Mononuclear cell (primary cell): Measurements from ENCODE around the gene HPX. TPM values are rescaled to one million over a fixed set of nuclear protein-coding genes. Genes with fewer than 3 reads are reported as not detected.
A peak's percentile ranks its signal among the peaks of the same experiment; 100 is the strongest.

Source experiments
- H3K27me3 ChIP-seq: 2 replicates; pipeline ENCODE4 v1.6.0; 2011; ENCODE audit warnings: low read length, control low read depth; ENCODE audit not compliant: insufficient read depth
- H3K4me1 ChIP-seq: 2 replicates; pipeline ENCODE4 v1.5.1; 2011; ENCODE audit warnings: mild to moderate bottlenecking, low read length, control low read depth; ENCODE audit not compliant: insufficient read depth
- H3K4me3 ChIP-seq: 2 replicates; pipeline ENCODE4 v1.5.1; 2011; ENCODE audit warnings: mild to moderate bottlenecking, low read length, moderate library complexity
- H3K9me3 ChIP-seq: 2 replicates; pipeline ENCODE4 v1.5.1; 2011; ENCODE audit warnings: low read depth, mild to moderate bottlenecking, control low read depth, low read length
- total RNA-seq: library from RNA; depleted of rRNA; stranded (reverse); fragments of >200 nt; gene quantifications from one replicate; pipeline ENCODE4 v1.2.3, GENCODE V29; 2012

HPX gene
- total RNA-seq, 1 donor, result 0.31 TPM

DNA sequence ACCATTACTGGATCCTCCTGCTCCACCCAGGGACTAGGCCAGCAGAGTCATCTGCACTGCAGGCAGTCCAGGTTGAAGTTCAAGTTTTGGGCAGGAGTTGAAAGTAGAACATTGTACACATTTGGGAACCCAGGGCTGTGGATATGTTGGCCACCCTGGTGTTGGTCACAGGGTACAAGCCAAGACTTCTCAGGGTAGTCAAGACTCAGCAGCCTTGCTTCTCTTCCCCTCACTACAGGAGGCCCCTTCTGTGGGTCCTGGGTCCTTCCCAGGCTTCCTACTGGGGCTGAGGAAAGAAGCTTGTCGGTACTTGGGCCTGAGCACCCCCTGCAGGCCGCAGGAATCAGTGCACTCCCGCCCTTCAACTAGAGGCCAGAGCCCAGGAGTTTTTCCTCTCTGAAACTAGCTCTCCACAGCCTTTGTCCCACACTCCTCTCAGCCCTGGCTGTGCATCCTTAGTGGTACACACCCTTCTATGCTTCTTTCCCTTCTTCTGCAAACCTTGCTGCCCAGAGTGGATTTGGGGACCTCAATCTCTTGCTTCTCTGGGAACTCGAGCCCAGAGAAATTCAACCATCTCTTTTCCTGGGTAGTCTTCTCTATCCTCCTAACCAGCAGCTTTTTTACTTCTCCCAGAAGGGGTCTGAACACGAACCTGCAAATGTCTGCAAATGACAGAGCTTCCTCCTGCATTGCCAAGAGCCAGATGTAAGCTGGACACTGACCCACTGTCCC is 2.6 kb upstream of the HPX start:
- no peaks in the 10 kb centered on the region for H3K9me3 ChIP-seq
- H3K4me3 ChIP-seq, result no peak overlapping the region
- peaks cover 7% of the 10 kb centered on the region for H3K4me1 ChIP-seq
- no peaks in the 10 kb centered on the region for H3K27me3 ChIP-seq

DNA sequence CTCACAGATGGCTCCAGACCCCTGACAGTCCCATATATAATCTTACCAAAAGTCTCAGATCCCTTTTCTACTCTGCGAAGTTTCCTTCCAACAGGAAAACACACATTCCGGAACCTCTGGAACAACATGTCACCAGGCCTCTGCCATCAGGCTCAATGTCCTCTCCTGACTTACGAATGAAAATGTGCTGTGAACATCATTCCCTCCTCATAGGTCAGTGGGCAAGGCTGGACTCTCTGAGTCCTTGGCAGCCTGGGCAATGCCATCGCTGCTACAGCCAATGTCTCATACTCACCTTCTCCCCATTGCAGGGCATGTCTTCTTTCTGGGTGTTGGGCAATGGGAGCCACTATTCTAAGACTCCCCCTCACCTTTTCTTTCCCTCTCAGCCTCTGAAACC is 1.7 kb upstream of the HPX start:
- Histone ChIP-seq H3K4me3 (no peak overlapping the region), H3K27me3 (no peaks in the 10 kb centered on the region), H3K4me1 (peaks cover 17% of the 10 kb centered on the region), H3K9me3 (no peaks in the 10 kb centered on the region)

DNA sequence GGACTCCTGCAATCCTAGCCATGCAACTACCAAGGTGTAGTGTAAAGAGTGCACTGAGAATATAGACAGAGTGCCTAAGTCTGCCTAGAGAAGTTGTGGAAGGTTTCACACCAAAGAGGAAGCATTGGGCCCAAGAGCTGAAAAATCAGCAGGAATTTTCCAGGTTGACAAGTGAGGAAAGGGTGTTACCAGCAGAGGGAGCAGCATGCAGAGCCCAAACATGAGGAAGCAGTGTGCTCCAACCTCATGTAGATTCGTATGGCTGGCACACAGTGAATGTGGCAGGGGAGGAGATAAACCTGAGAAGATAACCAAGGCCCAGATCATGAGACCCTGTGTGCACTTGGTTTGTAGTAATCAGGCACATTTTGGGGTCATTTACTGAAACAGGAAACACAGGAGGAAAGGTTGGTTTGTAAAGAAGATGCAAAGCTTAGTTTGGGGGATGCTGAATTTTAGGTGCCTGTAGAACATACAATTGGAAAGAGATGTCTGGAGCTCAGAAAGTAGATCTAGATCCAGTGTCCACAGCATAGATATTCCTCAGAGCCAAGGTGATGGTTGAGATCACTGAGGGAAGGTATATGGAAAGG is 1.7 kb downstream of the HPX start:
- H3K27me3 ChIP-seq, result no peaks in the 10 kb centered on the region
- H3K9me3 ChIP-seq, result no peaks in the 10 kb centered on the region
- H3K4me1 ChIP-seq, result peaks cover 19% of the 10 kb centered on the region
- no peak overlapping the region for H3K4me3 ChIP-seq

- H3K27me3 ChIP-seq, result no peaks in the 10 kb centered on the region
- no peaks in the 10 kb centered on the region for H3K9me3 ChIP-seq
- peaks cover 19% of the 10 kb centered on the region for H3K4me1 ChIP-seq
- H3K4me3 ChIP-seq, result no peak overlapping the region
Measured at GRCh38 chr11:6437993-6438392, 2.8 kb downstream of the HPX start.

DNA sequence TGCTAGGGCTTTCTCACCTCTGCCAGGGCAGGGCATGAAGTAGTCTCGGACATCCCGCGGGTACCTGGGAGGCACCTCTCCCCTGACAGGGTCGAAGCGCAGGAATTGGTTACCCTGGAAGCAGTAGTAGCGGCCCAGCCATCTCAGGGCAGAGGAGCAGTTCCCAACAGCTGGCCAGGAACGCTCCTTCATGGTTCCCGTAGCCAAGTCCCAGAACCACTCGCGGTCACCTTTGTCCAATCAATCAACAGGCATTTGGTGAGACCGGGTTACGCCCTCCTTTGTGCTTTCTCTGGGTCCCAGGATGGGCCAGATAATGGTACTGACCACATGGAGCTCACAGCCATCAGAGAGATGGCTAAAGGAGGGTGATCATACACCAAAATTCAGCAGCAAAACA is 3.4 kb downstream of the HPX start:
- Histone ChIP-seq H3K4me3 (no peak overlapping the region), H3K9me3 (no peaks in the 10 kb centered on the region), H3K27me3 (no peaks in the 10 kb centered on the region), H3K4me1 (peaks cover 19% of the 10 kb centered on the region)

GRCh38 chr11:6433998-6434660 is 6.7 kb downstream of the HPX start:
- Histone ChIP-seq H3K4me1 (peaks cover 19% of the 10 kb centered on the region), H3K27me3 (no peaks in the 10 kb centered on the region), H3K4me3 (no peak overlapping the region), H3K9me3 (no peaks in the 10 kb centered on the region)

DNA sequence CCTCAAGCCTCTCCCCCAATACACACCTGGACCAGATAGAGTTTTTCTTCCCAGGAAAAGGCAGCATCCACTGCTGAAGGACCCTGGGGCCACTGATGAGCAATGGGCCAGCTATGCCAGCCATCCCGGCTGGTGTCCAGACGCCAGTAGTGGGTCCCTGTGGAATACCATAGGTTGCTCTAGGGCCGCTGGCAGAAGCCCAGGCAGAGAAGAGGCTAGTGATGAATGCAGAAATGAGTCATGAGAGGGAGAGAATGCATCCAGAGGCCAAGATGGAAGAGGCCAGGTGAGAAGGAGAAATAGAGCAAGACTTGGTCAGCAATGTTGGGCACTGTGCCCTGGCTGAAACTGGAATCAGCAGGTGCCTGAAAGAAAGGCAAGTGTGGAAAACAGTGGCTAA is 8.9 kb downstream of the HPX start:
- H3K27me3 ChIP-seq, result no peaks in the 10 kb centered on the region
- H3K9me3 ChIP-seq, result no peaks in the 10 kb centered on the region
- H3K4me1 ChIP-seq, result no peaks in the 10 kb centered on the region
- no peak overlapping the region for H3K4me3 ChIP-seq

GRCh38 chr11:6427516-6427915 is 13.3 kb downstream of the HPX start:
- no peak overlapping the region for H3K4me3 ChIP-seq
- H3K27me3 ChIP-seq, result peaks cover 17% of the 10 kb centered on the region
- H3K4me1 ChIP-seq, result no peaks in the 10 kb centered on the region
- no peaks in the 10 kb centered on the region for H3K9me3 ChIP-seq

DNA sequence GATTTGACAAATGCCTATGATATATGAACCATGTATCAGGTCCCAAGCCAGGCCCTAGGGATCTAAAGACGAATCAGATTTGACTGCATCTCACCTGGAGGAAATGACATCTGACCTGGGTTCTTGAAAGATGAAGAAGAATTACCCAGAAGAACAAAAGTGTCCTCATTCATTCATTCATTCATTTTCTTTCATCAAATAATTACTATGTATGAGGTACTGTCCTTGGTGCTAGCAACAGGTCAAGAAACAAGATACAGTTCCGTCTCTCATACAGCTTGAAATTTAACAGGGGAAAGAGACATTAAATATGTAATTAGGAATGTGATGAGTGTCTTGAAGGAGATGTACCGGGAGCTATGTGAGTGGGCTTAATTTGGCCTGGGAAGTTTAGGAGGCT is 20.1 kb downstream of the HPX start:
- peaks cover 17% of the 10 kb centered on the region for H3K4me1 ChIP-seq
- H3K27me3 ChIP-seq, result peaks cover 46% of the 10 kb centered on the region
- no peak overlapping the region for H3K4me3 ChIP-seq
- H3K9me3 ChIP-seq, result no peaks in the 10 kb centered on the region

- Histone ChIP-seq H3K27me3 (peaks cover 43% of the 10 kb centered on the region), H3K9me3 (no peaks in the 10 kb centered on the region), H3K4me1 (peaks cover 33% of the 10 kb centered on the region), H3K4me3 (peak within 1 kb of the TSS; percentile 70)
Measured at GRCh38 chr11:6419009-6419631, 21.7 kb downstream of the HPX start, which contains the start of gene APBB1. APBB1 (minus strand) TSS chr11:6419094; CDS start chr11:6411347, 7,747 bp downstream.

DNA sequence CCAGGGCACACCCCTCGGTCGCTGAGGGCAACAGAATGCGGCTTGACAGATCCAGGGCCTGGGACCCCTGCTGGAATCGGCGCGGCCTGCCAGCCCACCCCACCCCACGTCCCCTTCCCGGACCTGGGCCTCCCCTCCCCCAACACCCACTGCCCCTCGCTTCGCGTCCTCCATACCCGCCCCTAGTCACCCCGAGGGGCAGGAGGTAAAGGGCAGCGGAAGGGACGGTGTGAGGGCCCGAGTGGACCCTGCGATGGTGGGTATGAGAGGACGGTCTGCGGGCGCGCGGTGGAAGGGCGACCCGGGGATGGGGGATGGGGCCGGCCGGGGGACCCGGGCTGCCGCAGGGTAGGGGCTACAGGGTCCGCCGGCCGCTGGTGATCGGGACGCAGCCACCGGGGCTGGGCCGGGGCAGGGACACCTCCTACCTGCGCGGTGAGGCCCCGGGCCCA is 22.2 kb downstream of the HPX start:
- H3K9me3 ChIP-seq, result no peaks in the 10 kb centered on the region
- peaks cover 37% of the 10 kb centered on the region for H3K27me3 ChIP-seq
- peak overlapping the region; percentile 70 for H3K4me3 ChIP-seq
- peaks cover 35% of the 10 kb centered on the region for H3K4me1 ChIP-seq

- Histone ChIP-seq H3K9me3 (no peaks in the 10 kb centered on the region), H3K4me1 (peaks cover 35% of the 10 kb centered on the region), H3K27me3 (peaks cover 34% of the 10 kb centered on the region), H3K4me3 (peak overlapping the region; percentile 70)
Measured at GRCh38 chr11:6417907-6418556, 22.8 kb downstream of the HPX start.

DNA sequence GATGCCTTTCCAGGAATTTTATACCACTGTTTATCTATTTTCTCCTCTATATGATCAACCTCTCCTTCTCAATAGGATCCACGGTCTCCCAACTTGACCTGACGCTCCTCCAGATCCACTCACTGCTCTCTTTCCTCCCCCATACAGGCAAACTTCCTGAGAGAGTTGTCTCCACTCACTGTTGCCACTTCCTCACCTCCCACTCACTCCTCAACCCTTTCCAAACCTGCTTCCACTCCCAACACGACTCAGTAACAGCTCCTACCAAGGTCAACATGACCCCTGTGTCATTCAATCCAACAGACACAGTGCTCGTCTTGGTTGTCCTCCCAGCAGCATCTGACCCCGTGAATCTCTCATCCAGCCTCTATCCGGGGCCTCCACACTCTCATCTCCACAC is 25.0 kb downstream of the HPX start:
- peaks cover 35% of the 10 kb centered on the region for H3K4me1 ChIP-seq
- H3K27me3 ChIP-seq, result peaks cover 19% of the 10 kb centered on the region
- no peak overlapping the region for H3K4me3 ChIP-seq
- no peaks in the 10 kb centered on the region for H3K9me3 ChIP-seq

DNA sequence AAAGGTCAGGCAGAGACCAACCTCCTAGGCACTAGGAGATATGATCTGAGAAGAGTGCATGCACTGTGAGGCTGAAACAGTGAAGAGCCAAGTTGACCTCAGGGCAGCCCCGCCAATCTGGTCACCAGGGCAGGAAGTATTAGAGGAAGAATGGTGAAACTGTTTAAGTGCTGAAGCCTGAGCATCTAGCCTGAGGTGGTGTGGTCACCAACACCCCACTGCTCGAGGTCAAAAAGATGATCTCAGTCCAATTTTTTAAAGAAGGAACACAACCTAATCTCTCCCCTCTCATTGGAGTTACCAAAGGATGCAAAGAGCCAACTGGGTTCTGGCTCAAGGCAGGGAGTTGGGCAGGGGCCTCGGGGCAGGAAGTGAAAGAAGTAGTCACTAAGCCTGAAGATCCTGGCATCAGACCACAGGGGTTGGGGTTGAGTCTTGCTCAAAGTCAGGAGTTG is 25.9 kb downstream of the HPX start:
- no peak overlapping the region for H3K4me3 ChIP-seq
- H3K4me1 ChIP-seq, result peaks cover 33% of the 10 kb centered on the region

GRCh38 chr11:6413791-6414201 is 27.0 kb downstream of the HPX start:
- H3K4me3 ChIP-seq, result no peak overlapping the region
- H3K27me3 ChIP-seq, result peaks cover 4% of the 10 kb centered on the region
- H3K9me3 ChIP-seq, result no peaks in the 10 kb centered on the region
- peaks cover 27% of the 10 kb centered on the region for H3K4me1 ChIP-seq

More for the DNA sequence above, 25.9 kb downstream of the HPX start:
- Histone ChIP-seq H3K9me3 (no peaks in the 10 kb centered on the region), H3K27me3 (peaks cover 10% of the 10 kb centered on the region)
